Measurements from ENCODE around the gene C11orf68.

C11orf68 gene

GRCh38 chr11:65941720-65942310 is 23.0 kb upstream of the C11orf68 start:
- whole genome bisulfite sequencing (ENCODE audit: extremely low coverage, insufficient coverage, low lambda C conversion rate) = no CpG with 5 or more reads among the region's 9 CpGs
- Histone ChIP-seq H3K56ac (ENCODE audit: low read length) (no peak overlapping the region), H3K4me1 (ENCODE audit: control insufficient read depth, low read depth, low read length) (peaks cover 3% of the 10 kb centered on the region), H3K79me2 (ENCODE audit: control insufficient read depth, insufficient read depth, low read length) (no peaks in the 10 kb centered on the region), H4K8ac (ENCODE audit: low read depth, low read length) (no peak overlapping the region), H3K36me3 (ENCODE audit: control insufficient read depth, insufficient read depth, low read length) (no peaks in the 10 kb centered on the region), H2BK5ac (ENCODE audit: low read length) (no peak overlapping the region), H2AK5ac (ENCODE audit: low read length) (no peak overlapping the region), H3K4me3 (ENCODE audit: low read length) (no peak overlapping the region), H4K5ac (ENCODE audit: low read length) (no peak overlapping the region), H2BK15ac (replicated peaks; ENCODE audit: low read depth) (no peak overlapping the region), H3K27ac (ENCODE audit: low read depth, low read length) (no peak overlapping the region), H3K4me2 (ENCODE audit: low read length) (no peak overlapping the region), H3K79me1 (ENCODE audit: low read length) (no peaks in the 10 kb centered on the region), H3K27me3 (ENCODE audit: insufficient read depth, low read length, poor library complexity) (no peaks in the 10 kb centered on the region), H3K4ac (ENCODE audit: low read depth, low read length) (no peak overlapping the region), H3K23ac (ENCODE audit: low read length) (no peak overlapping the region), H2BK120ac (ENCODE audit: low read depth, low read length) (no peak overlapping the region), H3K9ac (ENCODE audit: low read length) (no peak overlapping the region), H3K18ac (ENCODE audit: low read length) (no peak overlapping the region)
- no peak for DNase-seq

GRCh38 chr11:65937766-65938165 is 18.9 kb upstream of the C11orf68 start:
- Histone ChIP-seq H4K8ac (ENCODE audit: low read depth, low read length) (no peak overlapping the region), H3K56ac (ENCODE audit: low read length) (no peak overlapping the region), H2BK15ac (replicated peaks; ENCODE audit: low read depth) (no peak overlapping the region), H3K4me2 (ENCODE audit: low read length) (no peak overlapping the region), H2AK5ac (ENCODE audit: low read length) (no peak overlapping the region), H3K18ac (ENCODE audit: low read length) (no peak overlapping the region), H3K27me3 (ENCODE audit: insufficient read depth, low read length, poor library complexity) (no peaks in the 10 kb centered on the region), H3K23ac (ENCODE audit: low read length) (no peak overlapping the region), H3K4me1 (ENCODE audit: control insufficient read depth, low read depth, low read length) (no peaks in the 10 kb centered on the region), H4K5ac (ENCODE audit: low read length) (no peak overlapping the region), H3K4ac (ENCODE audit: low read depth, low read length) (no peak overlapping the region), H3K79me1 (ENCODE audit: low read length) (no peaks in the 10 kb centered on the region), H3K79me2 (ENCODE audit: control insufficient read depth, insufficient read depth, low read length) (no peaks in the 10 kb centered on the region), H2BK5ac (ENCODE audit: low read length) (no peak overlapping the region), H3K36me3 (ENCODE audit: control insufficient read depth, insufficient read depth, low read length) (no peaks in the 10 kb centered on the region), H3K9ac (ENCODE audit: low read length) (no peak overlapping the region), H3K27ac (ENCODE audit: low read depth, low read length) (no peak overlapping the region), H2BK120ac (ENCODE audit: low read depth, low read length) (no peak overlapping the region), H3K4me3 (ENCODE audit: low read length) (no peak overlapping the region)
- DNase-seq = no peak
- no CpG with 5 or more reads among the region's 4 CpGs for WGBS (ENCODE audit: extremely low coverage, insufficient coverage, low lambda C conversion rate)

- Histone ChIP-seq H3K4ac (ENCODE audit: low read depth, low read length) (no peak overlapping the region), H3K4me3 (ENCODE audit: low read length) (no peak overlapping the region), H3K27ac (ENCODE audit: low read depth, low read length) (no peak overlapping the region), H3K18ac (ENCODE audit: low read length) (no peak overlapping the region), H3K36me3 (ENCODE audit: control insufficient read depth, insufficient read depth, low read length) (no peaks in the 10 kb centered on the region), H3K23ac (ENCODE audit: low read length) (no peak overlapping the region), H3K79me2 (ENCODE audit: control insufficient read depth, insufficient read depth, low read length) (no peaks in the 10 kb centered on the region), H2BK5ac (ENCODE audit: low read length) (no peak overlapping the region), H3K9ac (ENCODE audit: low read length) (no peak overlapping the region), H3K56ac (ENCODE audit: low read length) (no peak overlapping the region), H3K27me3 (ENCODE audit: insufficient read depth, low read length, poor library complexity) (no peaks in the 10 kb centered on the region), H3K4me2 (ENCODE audit: low read length) (no peak overlapping the region), H2BK120ac (ENCODE audit: low read depth, low read length) (no peak overlapping the region), H3K79me1 (ENCODE audit: low read length) (no peaks in the 10 kb centered on the region), H2AK5ac (ENCODE audit: low read length) (no peak overlapping the region), H3K4me1 (ENCODE audit: control insufficient read depth, low read depth, low read length) (no peaks in the 10 kb centered on the region), H4K8ac (ENCODE audit: low read depth, low read length) (no peak overlapping the region), H4K5ac (ENCODE audit: low read length) (no peak overlapping the region), H2BK15ac (replicated peaks; ENCODE audit: low read depth) (no peak overlapping the region)
- no CpG with 5 or more reads among the region's 4 CpGs for WGBS (ENCODE audit: extremely low coverage, insufficient coverage, low lambda C conversion rate)
- no peak for DNase-seq
Observed at GRCh38 chr11:65934014-65934413, 15.2 kb upstream of the C11orf68 start.

- peak overlapping the region; percentile 25 for H3K56ac ChIP-seq (ENCODE audit: low read length)
- H3K4ac ChIP-seq (ENCODE audit: low read depth, low read length) = no peak overlapping the region
- H3K18ac ChIP-seq (ENCODE audit: low read length) = no peak overlapping the region
- no peak overlapping the region for H2AK5ac ChIP-seq (ENCODE audit: low read length)
- peak; percentile 60 for DNase-seq
- no peak overlapping the region for H3K23ac ChIP-seq (ENCODE audit: low read length)
- H4K5ac ChIP-seq (ENCODE audit: low read length) = no peak overlapping the region
- H2BK15ac ChIP-seq (replicated peaks; ENCODE audit: low read depth) = no peak overlapping the region
- H3K4me3 ChIP-seq (ENCODE audit: low read length) = no peak overlapping the region
- no peak overlapping the region for H3K4me2 ChIP-seq (ENCODE audit: low read length)
- H3K79me2 ChIP-seq (ENCODE audit: control insufficient read depth, insufficient read depth, low read length) = no peaks in the 10 kb centered on the region
- no peaks in the 10 kb centered on the region for H3K79me1 ChIP-seq (ENCODE audit: low read length)
- no peak overlapping the region for H2BK5ac ChIP-seq (ENCODE audit: low read length)
- no peak overlapping the region for H2BK120ac ChIP-seq (ENCODE audit: low read depth, low read length)
- H3K9ac ChIP-seq (ENCODE audit: low read length) = no peak overlapping the region
- no peaks in the 10 kb centered on the region for H3K36me3 ChIP-seq (ENCODE audit: control insufficient read depth, insufficient read depth, low read length)
- WGBS (ENCODE audit: extremely low coverage, insufficient coverage, low lambda C conversion rate) = no CpG with 5 or more reads among the region's 9 CpGs
- no peak overlapping the region for H4K8ac ChIP-seq (ENCODE audit: low read depth, low read length)
- H3K27me3 ChIP-seq (ENCODE audit: insufficient read depth, low read length, poor library complexity) = no peaks in the 10 kb centered on the region
- H3K27ac ChIP-seq (ENCODE audit: low read depth, low read length) = no peak overlapping the region
- H3K4me1 ChIP-seq (ENCODE audit: control insufficient read depth, low read depth, low read length) = no peaks in the 10 kb centered on the region
Observed at GRCh38 chr11:65932558-65932919, 13.7 kb upstream of the C11orf68 start.

GRCh38 chr11:65931773-65932557 is 13.1 kb upstream of the C11orf68 start:
- Histone ChIP-seq H3K4ac (ENCODE audit: low read depth, low read length) (no peak overlapping the region), H3K27ac (ENCODE audit: low read depth, low read length) (no peak overlapping the region), H3K27me3 (ENCODE audit: insufficient read depth, low read length, poor library complexity) (no peaks in the 10 kb centered on the region), H3K9ac (ENCODE audit: low read length) (no peak overlapping the region), H2AK5ac (ENCODE audit: low read length) (no peak overlapping the region), H2BK5ac (ENCODE audit: low read length) (no peak overlapping the region), H3K56ac (ENCODE audit: low read length) (no peak overlapping the region), H2BK15ac (replicated peaks; ENCODE audit: low read depth) (no peak overlapping the region), H3K4me3 (ENCODE audit: low read length) (no peak overlapping the region), H3K23ac (ENCODE audit: low read length) (no peak overlapping the region), H4K5ac (ENCODE audit: low read length) (no peak overlapping the region), H3K79me2 (ENCODE audit: control insufficient read depth, insufficient read depth, low read length) (no peaks in the 10 kb centered on the region), H3K36me3 (ENCODE audit: control insufficient read depth, insufficient read depth, low read length) (no peaks in the 10 kb centered on the region), H3K4me2 (ENCODE audit: low read length) (no peak overlapping the region), H4K8ac (ENCODE audit: low read depth, low read length) (no peak overlapping the region), H2BK120ac (ENCODE audit: low read depth, low read length) (no peak overlapping the region), H3K4me1 (ENCODE audit: control insufficient read depth, low read depth, low read length) (no peaks in the 10 kb centered on the region), H3K79me1 (ENCODE audit: low read length) (no peaks in the 10 kb centered on the region), H3K18ac (ENCODE audit: low read length) (no peak overlapping the region)
- no peak for DNase-seq
- WGBS (ENCODE audit: extremely low coverage, insufficient coverage, low lambda C conversion rate) = no CpG with 5 or more reads among the region's 13 CpGs

Data from mesendoderm (in vitro differentiated cells).